A549 (cell line): ENCODE data around the gene CEMP1. TPM values are rescaled to one million over a fixed set of nuclear protein-coding genes. Genes with fewer than 3 reads are reported as not detected.

Experiments used
- ATAC-seq, 2 experiments: fragments of 200-7000 bp in 1 of 2; fragments of >200 bp in 1 of 2; cut with Nextera tagmentation in 1 of 2; cut with Tn5 transposase in 1 of 2; 3 replicates each; pipeline versions ENCODE4 v1.8.0 to v1.9.1; 2018 to 2020; ENCODE audit warnings: mild to moderate bottlenecking in 1 of 2, moderate library complexity in 1 of 2
- CTCF ChIA-PET: fragments of 300-600 bp; sonication (Branson Sonifier 250); formaldehyde crosslinking; extraction: SDS; loops from one replicate; lab custom pipeline; 2021; ENCODE audit warnings: antibody characterized with exemption, inconsistent platforms; lab: Yijun Ruan, JAX
- POLR2A ChIA-PET: fragments of 350-600 bp; formaldehyde crosslinking; extraction: SDS; loops from one replicate; lab custom pipeline; 2021; ENCODE audit warnings: antibody characterized with exemption, inconsistent platforms; lab: Yijun Ruan, JAX
- DNase-seq, 2 experiments: peaks; one replicate each; pipeline versions ENCODE4 v3.0.0 to v3.0.0-alpha.2; 2011 to 2016; ENCODE audit warnings: low read depth in 1 of 2, low spot score in 1 of 2
- FAIRE-seq: peaks from 2 replicates; lab custom pipeline; 2011; peaks lifted over from hg19 to GRCh38; lab: Jason Lieb, UNC
- H3K27ac ChIP-seq, 2 experiments: fragments of >200 bp; sonication (Bioruptor Twin); formaldehyde crosslinking; 3 replicates each; pipeline ENCODE4 v1.5.1; 2016 to 2017
- H3K4me1 ChIP-seq: fragments of >200 bp; sonication (Bioruptor Twin); formaldehyde crosslinking; 3 replicates; pipeline ENCODE4 v1.6.1; 2016
- H3K4me2 ChIP-seq: fragments of >200 bp; sonication (Bioruptor Twin); formaldehyde crosslinking; 3 replicates; pipeline ENCODE4 v1.6.1; 2016
- H3K4me3 ChIP-seq: fragments of >200 bp; sonication (Bioruptor Twin); formaldehyde crosslinking; 3 replicates; pipeline ENCODE4 v1.5.1; 2016
- H3K9me3 ChIP-seq: fragments of >200 bp; sonication (Bioruptor Twin); formaldehyde crosslinking; 3 replicates; pipeline ENCODE4 v1.6.1; 2016
- BHLHE40 ChIP-seq: IDR thresholded peaks from 2 replicates; pipeline ENCODE4 v1.6.1; 2012; ENCODE audit warnings: low read depth, low read length, inconsistent platforms
- CBX2 ChIP-seq: fragments of 200-600 bp; sonication (generic); IDR thresholded peaks from 2 replicates; pipeline ENCODE4 v1.6.1; 2016; ENCODE audit warnings: low read depth, mild to moderate bottlenecking, borderline replicate concordance
- CTCF ChIP-seq: fragments of >200 bp; sonication (Bioruptor Twin); formaldehyde crosslinking; IDR thresholded peaks from 3 replicates; pipeline ENCODE4 v1.5.1; 2016
- E2F6 ChIP-seq: IDR thresholded peaks from 2 replicates; pipeline ENCODE4 v1.6.1; 2012; ENCODE audit warnings: low read depth, borderline replicate concordance
- EHF ChIP-seq: fragments of 250-450 bp; sonication (Bioruptor Pico); IDR thresholded peaks from 2 replicates; pipeline ENCODE4 v1.5.0; 2020; ENCODE audit warnings: mild to moderate bottlenecking
- EHMT2 ChIP-seq: fragments of 200-600 bp; sonication (generic); IDR thresholded peaks from 2 replicates; pipeline ENCODE4 v1.6.1; 2016; ENCODE audit warnings: antibody characterized with exemption, low read depth, mild to moderate bottlenecking, moderate library complexity
- ESRRA ChIP-seq: fragments of 150-350 bp; IDR thresholded peaks from 2 replicates; pipeline ENCODE4 v1.6.1; 2014; ENCODE audit warnings: mild to moderate bottlenecking, low read length, borderline replicate concordance
- HDAC2 ChIP-seq: fragments of 200-600 bp; sonication (generic); IDR thresholded peaks from 2 replicates; pipeline ENCODE4 v1.6.1; 2016
- HMGXB4 ChIP-seq: fragments of 250-450 bp; sonication (Bioruptor Pico); IDR thresholded peaks from 2 replicates; pipeline ENCODE4 v1.5.0; 2021; ENCODE audit warnings: mild to moderate bottlenecking, moderate library complexity, borderline replicate concordance
- HOXB5 ChIP-seq: fragments of 250-450 bp; sonication (Bioruptor Pico); IDR thresholded peaks from 2 replicates; pipeline ENCODE4 v1.5.0; 2020; ENCODE audit warnings: mild to moderate bottlenecking, moderate library complexity
- JUN ChIP-seq, 2 experiments: fragments of >200 bp; sonication (Bioruptor Twin); formaldehyde crosslinking; IDR thresholded peaks; 2 replicates in 1 of 2; 3 replicates in 1 of 2; pipeline ENCODE4 v1.6.1; 2016 to 2017
- KDM5A ChIP-seq: fragments of 200-600 bp; sonication (generic); IDR thresholded peaks from 2 replicates; pipeline ENCODE4 v1.6.1; 2016; ENCODE audit warnings: antibody characterized with exemption, mild to moderate bottlenecking
- MAFK ChIP-seq: fragments of 450-650 bp; IDR thresholded peaks from 2 replicates; pipeline ENCODE4 v1.6.1; 2014; ENCODE audit not compliant: partially characterized antibody
- MAX ChIP-seq: IDR thresholded peaks from 2 replicates; pipeline ENCODE4 v1.6.1; 2012
- MAZ ChIP-seq: fragments of 150-350 bp; IDR thresholded peaks from 2 replicates; pipeline ENCODE4 v1.6.1; 2014; ENCODE audit warnings: antibody characterized with exemption, low read depth, low read length, borderline replicate concordance
- MYC ChIP-seq: IDR thresholded peaks from 2 replicates; pipeline ENCODE4 v1.6.1; 2012; ENCODE audit warnings: mild to moderate bottlenecking, inconsistent platforms, low read length, improper control_type of control experiment, borderline replicate concordance
- NFE2L2 ChIP-seq: fragments of 150-350 bp; conservative IDR thresholded peaks from 2 replicates; pipeline ENCODE4 v1.6.1; 2014; ENCODE audit warnings: low read length
- NPAS2 ChIP-seq: fragments of 250-450 bp; sonication (Bioruptor Pico); IDR thresholded peaks from 2 replicates; pipeline ENCODE4 v1.8.0; 2022; ENCODE audit warnings: mild to moderate bottlenecking, moderate library complexity, borderline replicate concordance
- NR3C1 ChIP-seq: fragments of >200 bp; sonication (Bioruptor Twin); formaldehyde crosslinking; IDR thresholded peaks from 3 replicates; pipeline ENCODE4 v1.6.1; 2017
- PBX3 ChIP-seq: IDR thresholded peaks from 2 replicates; pipeline ENCODE4 v1.6.1; 2012
- PHF8 ChIP-seq: fragments of 200-600 bp; sonication (generic); IDR thresholded peaks from 2 replicates; pipeline ENCODE4 v1.6.1; 2016; ENCODE audit warnings: low read depth, mild to moderate bottlenecking, antibody characterized with exemption, moderate library complexity, borderline replicate concordance
- POLR2AphosphoS2 ChIP-seq: conservative IDR thresholded peaks from 2 replicates; pipeline ENCODE4 v1.6.1; 2012; ENCODE audit warnings: low read length, improper control_type of control experiment, inconsistent platforms
- RAD21 ChIP-seq, 2 experiments: fragments of >200 bp in 1 of 2; sonication (Bioruptor Twin) in 1 of 2; formaldehyde crosslinking in 1 of 2; IDR thresholded peaks in 1 of 2; conservative IDR thresholded peaks in 1 of 2; 2 replicates in 1 of 2; 3 replicates in 1 of 2; pipeline ENCODE4 v1.6.1; 2012 to 2018; ENCODE audit warnings: inconsistent platforms in 1 of 2
- RCOR1 ChIP-seq: fragments of 150-350 bp; IDR thresholded peaks from 2 replicates; pipeline ENCODE4 v1.6.1; 2014; ENCODE audit warnings: antibody characterized with exemption, low read length, low read depth
- RNF2 ChIP-seq: fragments of 200-600 bp; sonication (generic); IDR thresholded peaks from 2 replicates; pipeline ENCODE4 v1.6.1; 2016; ENCODE audit warnings: low read depth, mild to moderate bottlenecking, antibody characterized with exemption, moderate library complexity, borderline replicate concordance
- SMC3 ChIP-seq: fragments of >200 bp; sonication (Bioruptor Twin); formaldehyde crosslinking; IDR thresholded peaks from 3 replicates; pipeline ENCODE4 v1.6.1; 2018; ENCODE audit warnings: inconsistent platforms
- SREBF2 ChIP-seq: fragments of 450-650 bp; IDR thresholded peaks from 2 replicates; pipeline ENCODE4 v1.6.1; 2014; ENCODE audit warnings: mild to moderate bottlenecking, moderate library complexity
- TP53 ChIP-seq: fragments of 250-450 bp; sonication (Bioruptor Pico); IDR thresholded peaks from 2 replicates; pipeline ENCODE4 v1.5.0; 2021; ENCODE audit warnings: mild to moderate bottlenecking, moderate library complexity
- ZC3H11A ChIP-seq: fragments of 450-650 bp; IDR thresholded peaks from 2 replicates; pipeline ENCODE4 v1.6.1; 2014; ENCODE audit warnings: antibody characterized with exemption, mild to moderate bottlenecking
- WGBS: methylation state at CpG from one replicate; pipeline ENCODE4 v1.1.6; 2017; ENCODE audit errors: missing lambda C conversion rate; 5-methylcytosine and 5-hydroxymethylcytosine counted together
- polyA plus RNA-seq, 4 experiments: library from polyadenylated mRNA; depleted of rRNA in 3 of 4; stranded (reverse); fragments of >200 nt; fragmentation: RNase III in 1 of 4; extraction: RNeasy Plus Mini Kit Qiagen cat#74134 plus additional on column Dnase treatment in 1 of 4; gene quantifications; 2 replicates in 3 of 4; 3 replicates in 1 of 4; pipeline ENCODE4 v1.2.3, GENCODE V29; 2011 to 2017

The CEMP1 gene
- polyA plus RNA-seq, 2 of the 4 experiments (the other 2 are of a cell fraction): not detected

- no peak for FAIRE-seq
- ChIA-PET CTCF (interaction anchor here (0.5 to 13.5 kb wide), 8 partner anchors 9 to 1733 kb away, joined by 3 to 98 read pairs (median 4); no protein-coding TSS in a partner anchor), POLR2A (no interaction called here)
- ATAC-seq: no peak
- DNase-seq: no peak
- Histone ChIP-seq H3K9me3 (no peaks in the 10 kb centered on the region), H3K27ac (no peak overlapping the region), H3K4me3 (no peak overlapping the region), H3K4me1 (no peaks in the 10 kb centered on the region), H3K4me2 (no peak overlapping the region)
- WGBS: 88% methylated on average over 13 of the region's 13 CpGs
- TF ChIP-seq SREBF2: no peak
Measured at GRCh38 chr16:2482249-2482648, 49.0 kb downstream of the CEMP1 start.

- DNase-seq (no peak), ATAC-seq (no peak), FAIRE-seq (no peak)
- ChIA-PET CTCF (interaction anchor here (0.5 to 13.5 kb wide), 4 partner anchors 14 to 97 kb away, joined by 3 to 98 read pairs (median 4); no protein-coding TSS in a partner anchor), POLR2A (no interaction called here)
- WGBS: 82% methylated on average over 7 of the region's 7 CpGs
- Histone ChIP-seq H3K4me2 (no peak overlapping the region), H3K27ac (no peak overlapping the region), H3K4me1 (no peaks in the 10 kb centered on the region), H3K4me3 (no peak overlapping the region), H3K9me3 (no peaks in the 10 kb centered on the region)
- TF ChIP-seq NFE2L2: no peak
- TF ChIP-seq MAFK: no peak
- TF ChIP-seq POLR2AphosphoS2: no peak
- TF ChIP-seq SREBF2: no peak
- TF ChIP-seq PHF8: no peak
- no peak for TF ChIP-seq HMGXB4 (CRISPR knock-in tag)
- no peak for TF ChIP-seq JUN (IDR thresholded peaks at IDR 0.05)
- TF ChIP-seq NPAS2: no peak
- no peak for TF ChIP-seq ESRRA
- no peak for TF ChIP-seq HDAC2
- TF ChIP-seq MAX: no peak
- TF ChIP-seq KDM5A: no peak
- no peak for TF ChIP-seq EHMT2
- TF ChIP-seq EHF (CRISPR knock-in tag): no peak
- TF ChIP-seq CTCF: no peak
- no peak for TF ChIP-seq RAD21 (conservative IDR thresholded peaks at IDR 0.05 in 1 of 2, IDR thresholded peaks at IDR 0.05 in 1 of 2)
- no peak for TF ChIP-seq E2F6
- TF ChIP-seq RCOR1: no peak
- TF ChIP-seq MAZ: no peak
Measured at GRCh38 chr16:2481676-2482075, 49.5 kb downstream of the CEMP1 start.

GRCh38 chr16:2480948-2481347 is 50.3 kb downstream of the CEMP1 start:
- no peak for FAIRE-seq
- TF ChIP-seq PBX3 (no peak), KDM5A (no peak), MAX (no peak), MAZ (no peak), ZC3H11A (no peak), CBX2 (no peak), TP53 (no peak), MAFK (no peak), HOXB5 (CRISPR knock-in tag) (no peak), BHLHE40 (no peak), RAD21 (conservative IDR thresholded peaks at IDR 0.05 in 1 of 2, IDR thresholded peaks at IDR 0.05 in 1 of 2) (no peak), MYC (no peak), SMC3 (no peak), POLR2AphosphoS2 (no peak), RNF2 (no peak), NR3C1 (no peak)

More at GRCh38 chr16:2480948-2481347, 50.3 kb downstream of the CEMP1 start:
- Histone ChIP-seq H3K9me3 (no peaks in the 10 kb centered on the region), H3K4me3 (no peak overlapping the region), H3K4me2 (no peak overlapping the region), H3K4me1 (peaks cover 3% of the 10 kb centered on the region; the same call in 1 of the 3 replicates), H3K27ac (no peak overlapping the region)
- 83% methylated on average over 12 of the region's 12 CpGs for WGBS
- DNase-seq (no peak), ATAC-seq (no peak)
- POLR2A ChIA-PET: no interaction called here
- CTCF ChIA-PET: interaction anchor here (13.5 kb wide), 1 partner anchor 20 kb away, joined by 98 read pairs; no protein-coding TSS in a partner anchor
